Prostate gland (tissue), 2 donors: ENCODE measurements around the gene GPN2. TPM values are rescaled to one million over a fixed set of nuclear protein-coding genes. Genes with fewer than 3 reads are reported as not detected.

Source experiments
- DNase-seq: peaks from one replicate; pipeline ENCODE4 v3.0.0-alpha.2; 2019; ENCODE audit warnings: low spot score
- H3K27ac ChIP-seq, 2 donors: fragments of 200-600 bp; sonication (generic); 2 replicates each; pipeline ENCODE4 v1.5.1; 2017 to 2019
- H3K27me3 ChIP-seq: fragments of 200-600 bp; sonication (generic); replicated peaks from 2 replicates; pipeline ENCODE4 v1.5.1; 2019; ENCODE audit not compliant: insufficient read depth
- H3K36me3 ChIP-seq, 2 donors: fragments of 200-600 bp; sonication (generic); 1 replicate in 1 of 2; 2 replicates in 1 of 2; pipeline versions ENCODE4 v1.5.1 to v1.8.1; 2017 to 2019
- H3K4me1 ChIP-seq: fragments of 200-600 bp; sonication (generic); replicated peaks from 2 replicates; pipeline ENCODE4 v1.5.1; 2019
- H3K4me3 ChIP-seq, 2 donors: fragments of 200-600 bp; sonication (generic); 2 replicates each; pipeline ENCODE4 v1.5.1; 2017 to 2019
- H3K9me3 ChIP-seq: fragments of 200-600 bp; sonication (generic); 2 replicates; pipeline ENCODE4 v1.5.1; 2017
- POLR2A ChIP-seq: fragments of 450-650 bp; IDR thresholded peaks from one replicate; pipeline ENCODE4 v1.6.1; 2016; ENCODE audit warnings: antibody characterized with exemption, mild to moderate bottlenecking
- POLR2AphosphoS5 ChIP-seq: sonication (generic); formaldehyde crosslinking; IDR thresholded peaks from one replicate; pipeline ENCODE4 v1.6.1; 2017; ENCODE audit warnings: antibody characterized with exemption
- WGBS: methylation state at CpG from one replicate; pipeline ENCODE4 v1.1.5; 2018; 5-methylcytosine and 5-hydroxymethylcytosine counted together
- intact Hi-C: fragments of 100-400 bp; cut with DNase I; formaldehyde crosslinking; loops from one replicate; pipeline ENCODE4 v1.14.2; 2022
- total RNA-seq, 2 donors: library from RNA; depleted of rRNA; stranded (reverse); fragments of >200 nt; gene quantifications; one replicate each; pipeline ENCODE4 v1.1.0, GENCODE V29; 2016
- TF ChIP-seq, protein P1 (sequence below), 4 experiments: fragments of 200-600 bp in 2 of 4; fragments of 450-650 bp in 2 of 4; sonication (generic) in 2 of 4; IDR thresholded peaks; 1 replicate in 3 of 4; 2 replicates in 1 of 4; pipeline ENCODE4 v1.5.1; 2016 to 2019; ENCODE audit warnings: antibody characterized with exemption in 4 of 4, mild to moderate bottlenecking in 2 of 4, moderate library complexity in 2 of 4

Gene GPN2
- 10 to 100 TPM; 15.7 to 26.0 TPM for total RNA-seq

DNA sequence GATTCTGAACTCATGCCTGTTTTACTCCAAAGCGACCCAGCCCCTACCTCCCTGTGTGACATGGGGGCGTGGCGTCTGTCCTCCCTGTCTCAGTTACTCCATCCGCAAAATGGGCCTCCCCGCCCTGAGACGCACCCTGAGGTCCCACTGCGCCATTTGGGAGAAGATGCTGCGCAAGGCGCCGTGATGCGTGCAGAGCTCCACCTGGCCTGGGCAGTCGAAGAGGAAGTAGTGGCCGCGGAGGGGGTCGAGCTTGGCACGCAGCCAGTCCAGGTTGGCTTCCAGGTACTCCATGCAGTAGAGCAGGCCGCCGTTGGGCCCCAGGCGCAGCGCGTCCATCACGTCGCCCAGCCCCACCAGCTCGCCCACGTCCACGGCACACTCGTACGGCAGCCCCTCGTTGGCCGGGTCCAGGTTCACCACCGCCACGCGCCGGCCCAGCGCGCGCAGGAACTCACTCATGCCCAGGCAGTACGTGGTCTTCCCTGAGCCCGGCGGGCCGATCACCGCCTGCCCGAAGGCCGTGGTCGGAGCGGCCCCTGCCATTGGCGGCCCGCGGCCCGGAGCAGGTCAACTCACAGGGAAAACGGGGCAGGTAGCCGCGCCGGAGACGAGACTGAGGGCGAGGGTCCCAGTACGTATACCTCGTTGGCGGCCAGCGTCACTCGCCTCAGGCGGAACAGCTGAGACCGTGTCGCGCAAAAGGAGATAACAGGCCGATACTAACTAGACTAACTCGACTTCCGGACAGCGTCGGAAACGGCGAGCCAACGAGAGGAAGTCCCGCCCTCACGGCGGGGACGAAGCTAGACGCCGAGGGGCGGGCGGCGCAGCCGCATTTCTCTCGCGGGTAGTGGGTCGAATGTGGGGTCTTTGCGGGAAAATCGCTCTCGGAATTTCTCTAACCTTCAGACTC is at the start of gene GPN2:
Gene GPN2, minus strand, starts transcription at position 733 of the 916 bp plus-strand sequence. Its CDS starts 187 bp downstream, at position 546.
- 2% methylated on average over 52 of the region's 89 CpGs for WGBS
- peak; percentile 65 for TF ChIP-seq POLR2A
- peak; percentile 93 for TF ChIP-seq POLR2AphosphoS5
- TF ChIP-seq, protein P1, sequence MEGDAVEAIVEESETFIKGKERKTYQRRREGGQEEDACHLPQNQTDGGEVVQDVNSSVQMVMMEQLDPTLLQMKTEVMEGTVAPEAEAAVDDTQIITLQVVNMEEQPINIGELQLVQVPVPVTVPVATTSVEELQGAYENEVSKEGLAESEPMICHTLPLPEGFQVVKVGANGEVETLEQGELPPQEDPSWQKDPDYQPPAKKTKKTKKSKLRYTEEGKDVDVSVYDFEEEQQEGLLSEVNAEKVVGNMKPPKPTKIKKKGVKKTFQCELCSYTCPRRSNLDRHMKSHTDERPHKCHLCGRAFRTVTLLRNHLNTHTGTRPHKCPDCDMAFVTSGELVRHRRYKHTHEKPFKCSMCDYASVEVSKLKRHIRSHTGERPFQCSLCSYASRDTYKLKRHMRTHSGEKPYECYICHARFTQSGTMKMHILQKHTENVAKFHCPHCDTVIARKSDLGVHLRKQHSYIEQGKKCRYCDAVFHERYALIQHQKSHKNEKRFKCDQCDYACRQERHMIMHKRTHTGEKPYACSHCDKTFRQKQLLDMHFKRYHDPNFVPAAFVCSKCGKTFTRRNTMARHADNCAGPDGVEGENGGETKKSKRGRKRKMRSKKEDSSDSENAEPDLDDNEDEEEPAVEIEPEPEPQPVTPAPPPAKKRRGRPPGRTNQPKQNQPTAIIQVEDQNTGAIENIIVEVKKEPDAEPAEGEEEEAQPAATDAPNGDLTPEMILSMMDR (IDR thresholded peaks at IDR 0.05), result peak in 2 of 4 experiments; percentile 7
- intact Hi-C loops, result no loop called here
- peak within 1 kb of the TSS; percentile 92 to 93 for H3K4me3 ChIP-seq
- peak within 1 kb of the TSS; percentile 81 to 92 for H3K27ac ChIP-seq
- H3K4me1 ChIP-seq, result peaks cover 6% of the 10 kb centered on the region
- no peaks in the 10 kb centered on the region for H3K27me3 ChIP-seq
- H3K9me3 ChIP-seq, result no peaks in the 10 kb centered on the region
- peak; percentile 72 for DNase-seq
- H3K36me3 ChIP-seq, result peaks cover 14 to 18% of the 10 kb centered on the region in 2 donors

DNA sequence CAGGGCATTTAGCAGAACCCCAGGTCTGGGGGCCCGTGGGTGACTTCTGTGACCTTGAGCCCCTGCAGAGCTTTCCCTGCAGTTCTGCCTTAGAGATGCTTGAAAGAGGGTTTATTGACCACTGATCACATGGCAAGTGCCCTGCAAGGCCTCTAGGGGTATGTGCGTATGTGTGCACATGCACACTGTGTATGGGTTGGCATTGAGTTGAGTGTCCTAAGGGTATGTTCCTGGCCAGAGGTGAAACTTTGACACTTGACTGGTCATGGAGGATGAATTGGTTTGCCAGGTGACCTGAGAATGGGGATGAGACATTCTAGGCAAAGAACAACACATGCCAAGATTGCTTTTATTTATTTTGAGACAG is 48.6 kb upstream of the GPN2 start:
- Histone ChIP-seq H3K4me3 (no peak overlapping the region), H3K27me3 (no peaks in the 10 kb centered on the region), H3K9me3 (no peaks in the 10 kb centered on the region), H3K4me1 (no peaks in the 10 kb centered on the region), H3K27ac (no peak overlapping the region), H3K36me3 (peaks cover 19 to 20% of the 10 kb centered on the region in 2 donors)
- 97% methylated on average over 2 of the region's 2 CpGs for WGBS
- TF ChIP-seq, protein P1 (IDR thresholded peaks at IDR 0.05), result no peak
- TF ChIP-seq POLR2AphosphoS5 (no peak), POLR2A (no peak)
- DNase-seq, result no peak
- intact Hi-C loops, result no loop called here

DNA sequence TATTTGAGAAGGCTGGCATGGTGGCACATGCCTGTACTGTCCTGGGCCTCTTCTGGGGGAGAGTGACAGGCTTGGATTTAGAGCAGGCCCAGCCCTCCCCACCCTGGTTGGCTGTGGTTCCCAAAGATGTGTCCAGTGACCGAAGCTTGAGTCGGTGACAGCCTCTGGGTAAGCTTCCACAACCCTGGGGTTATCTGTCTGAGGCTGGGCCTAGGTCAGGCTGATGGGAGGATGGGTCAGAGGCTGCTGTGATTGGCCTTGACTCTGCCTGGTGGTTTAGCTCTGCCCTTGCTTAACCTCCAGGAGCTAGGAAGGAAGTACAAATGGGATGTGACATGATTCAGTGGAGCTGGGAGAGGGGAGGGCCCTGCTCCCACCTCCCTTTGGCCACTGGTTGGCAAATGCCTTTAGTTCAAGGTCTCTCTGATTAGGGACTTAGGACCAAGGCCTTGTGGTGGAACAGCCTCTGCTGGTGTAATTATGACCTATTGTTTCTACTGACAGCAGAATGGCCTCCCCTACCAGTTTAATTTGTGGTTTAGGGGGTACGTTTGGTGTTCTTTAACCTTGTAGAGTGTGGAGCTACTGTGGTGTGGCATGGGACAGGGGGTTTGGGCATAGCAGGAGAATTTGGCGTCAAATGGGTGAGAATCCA is 48.0 kb upstream of the GPN2 start:
- no peak for DNase-seq
- no peak overlapping the region for H3K27ac ChIP-seq

DNA sequence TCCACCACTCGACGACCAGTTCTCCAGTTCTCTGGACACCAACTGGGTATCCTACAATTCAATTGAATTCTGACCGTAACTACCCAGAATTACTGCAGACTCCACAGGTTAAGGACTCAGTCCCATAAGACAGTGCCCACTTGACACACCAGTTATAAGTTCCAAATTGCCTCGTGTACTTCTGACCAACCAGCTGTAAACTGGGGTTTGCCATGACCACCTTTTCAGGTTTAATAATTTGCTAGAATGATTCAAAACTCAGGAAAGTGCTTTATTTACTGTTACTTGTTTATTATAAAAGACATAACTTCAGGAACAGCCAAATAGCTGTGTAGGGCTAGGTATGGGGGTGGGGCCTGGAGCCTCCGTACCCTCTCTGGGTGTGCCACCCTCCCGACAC is 46.7 kb upstream of the GPN2 start:
- TF ChIP-seq, protein P1 (IDR thresholded peaks at IDR 0.05), result no peak
- no peak for TF ChIP-seq POLR2AphosphoS5
- no peak for TF ChIP-seq POLR2A
- H3K36me3 ChIP-seq, result peaks cover 2 to 4% of the 10 kb centered on the region in 2 donors
- no peak for DNase-seq
- no peak overlapping the region for H3K4me3 ChIP-seq
- intact Hi-C loops, result no loop called here
- H3K27me3 ChIP-seq, result no peaks in the 10 kb centered on the region
- WGBS, result 81% methylated on average over 6 of the region's 6 CpGs
- H3K27ac ChIP-seq, result no peak overlapping the region
- H3K4me1 ChIP-seq, result no peaks in the 10 kb centered on the region
- H3K9me3 ChIP-seq, result no peaks in the 10 kb centered on the region

More for the DNA sequence above, 48.0 kb upstream of the GPN2 start:
- 95% methylated on average over 4 of the region's 4 CpGs for WGBS
- Histone ChIP-seq H3K27me3 (no peaks in the 10 kb centered on the region), H3K9me3 (no peaks in the 10 kb centered on the region), H3K4me3 (no peak overlapping the region), H3K4me1 (no peaks in the 10 kb centered on the region), H3K36me3 (peaks cover 15 to 18% of the 10 kb centered on the region in 2 donors)
- intact Hi-C loops, result no loop called here
- TF ChIP-seq POLR2AphosphoS5 (no peak), POLR2A (no peak)
- TF ChIP-seq, protein P1 (IDR thresholded peaks at IDR 0.05), result no peak
